T47D (cell line): ENCODE results near the gene FHIT.
"Not testable (repeated sequence)": the region's sequence is repeated elsewhere in the genome, so short reads cannot be mapped to it uniquely, and the experiment has no call there.

Experiments
- DNase-seq, 2 experiments: peaks; one replicate each; pipeline versions ENCODE4 v3.0.0 to v3.0.0-alpha.2; 2011 to 2012; ENCODE audit warnings: low read depth in 1 of 2, low spot score in 1 of 2
- JUND ChIP-seq: IDR thresholded peaks from 2 replicates; pipeline ENCODE4 v1.6.1; 2012; ENCODE audit warnings: low read depth
- in situ Hi-C: cut with HindIII; loops from 2 replicates; pipeline ENCODE4 v1.10.0; 2016; ENCODE audit warnings: low sequenced_read_pairs, low pct_unique_long_range_greater_than_20kb

FHIT gene

GRCh38 chr3:61078048-61078752 is 173.1 kb downstream of the FHIT start:
- TF ChIP-seq JUND = no peak
- no peak for DNase-seq
- in situ Hi-C loops = no loop called here

- in situ Hi-C loops = no loop called here
- TF ChIP-seq JUND = no peak
- DNase-seq = no peak
These were observed 173.7 kb downstream of the FHIT start for GRCh38 chr3:61077551-61077950.

- in situ Hi-C loops = no loop called here
- TF ChIP-seq JUND = no peak
- DNase-seq = no peak
These were observed 176.5 kb downstream of the FHIT start for GRCh38 chr3:61074783-61075182.

GRCh38 chr3:61073566-61074165 is 177.6 kb downstream of the FHIT start:
- DNase-seq = no peak
- in situ Hi-C loops = no loop called here

GRCh38 chr3:61068084-61068483 is 183.2 kb downstream of the FHIT start:
- in situ Hi-C loops = no loop called here
- no peak for TF ChIP-seq JUND
- no peak for DNase-seq

More at GRCh38 chr3:61073566-61074165, 177.6 kb downstream of the FHIT start:
- TF ChIP-seq JUND = no peak

GRCh38 chr3:61066800-61067199 is 184.5 kb downstream of the FHIT start:
- DNase-seq = no peak
- in situ Hi-C loops = no loop called here
- TF ChIP-seq JUND = no peak

GRCh38 chr3:61066222-61066621 is 185.0 kb downstream of the FHIT start:
- DNase-seq, in situ Hi-C loops: not testable (repeated sequence)

- in situ Hi-C loops = no loop called here
- no peak for DNase-seq
- TF ChIP-seq JUND = no peak
These were observed 185.7 kb downstream of the FHIT start for GRCh38 chr3:61065451-61066011.

GRCh38 chr3:61061092-61061723 is 190.0 kb downstream of the FHIT start:
- in situ Hi-C loops = no loop called here
- DNase-seq = no peak
- TF ChIP-seq JUND = no peak

GRCh38 chr3:61060411-61060861 is 190.8 kb downstream of the FHIT start:
- in situ Hi-C loops = no loop called here
- DNase-seq = no peak
- no peak for TF ChIP-seq JUND

GRCh38 chr3:61058836-61059235 is 192.4 kb downstream of the FHIT start:
- in situ Hi-C loops = no loop called here
- DNase-seq = no peak
- no peak for TF ChIP-seq JUND

GRCh38 chr3:61057464-61057863 is 193.8 kb downstream of the FHIT start:
- peak in 1 of 2 experiments; percentile 17 for DNase-seq
- TF ChIP-seq JUND = no peak
- in situ Hi-C loops = no loop called here

GRCh38 chr3:61055447-61055846 is 195.8 kb downstream of the FHIT start:
- no peak for DNase-seq
- in situ Hi-C loops = no loop called here
- TF ChIP-seq JUND = no peak
